Breast epithelium (tissue), 3 donors: ENCODE measurements around the gene MAN1A1.

Experiments
- POLR2A ChIP-seq: fragments of 450-650 bp; IDR thresholded peaks from one replicate; pipeline ENCODE4 v1.6.1; 2016; ENCODE audit warnings: antibody characterized with exemption, mild to moderate bottlenecking, moderate library complexity
- TF ChIP-seq, protein P1 (sequence below), 3 donors: fragments of 450-650 bp; IDR thresholded peaks; one replicate each; pipeline ENCODE4 v1.5.1; 2016 to 2017; ENCODE audit warnings: antibody characterized with exemption in 3 of 3, mild to moderate bottlenecking in 3 of 3, moderate library complexity in 3 of 3

DNA sequence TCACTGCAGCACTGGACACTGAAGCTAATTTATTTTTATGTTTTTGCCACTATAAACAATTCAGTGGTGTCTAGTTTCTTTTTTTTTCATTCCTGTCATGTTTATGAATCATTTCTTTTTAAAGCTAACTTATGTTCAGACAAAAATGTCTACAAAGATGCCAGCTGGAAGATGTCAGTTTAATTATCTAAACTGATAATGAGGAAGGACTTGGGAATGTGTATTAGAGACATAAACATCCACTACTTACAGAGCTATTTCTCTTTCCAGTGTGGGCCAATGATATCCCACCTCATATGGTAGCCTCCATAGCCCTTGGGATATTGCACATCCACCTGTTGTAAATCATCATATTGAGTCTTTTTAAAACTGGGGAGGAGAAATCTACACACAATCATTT lies 139.0 kb downstream of the MAN1A1 start:
- TF ChIP-seq, protein P1, sequence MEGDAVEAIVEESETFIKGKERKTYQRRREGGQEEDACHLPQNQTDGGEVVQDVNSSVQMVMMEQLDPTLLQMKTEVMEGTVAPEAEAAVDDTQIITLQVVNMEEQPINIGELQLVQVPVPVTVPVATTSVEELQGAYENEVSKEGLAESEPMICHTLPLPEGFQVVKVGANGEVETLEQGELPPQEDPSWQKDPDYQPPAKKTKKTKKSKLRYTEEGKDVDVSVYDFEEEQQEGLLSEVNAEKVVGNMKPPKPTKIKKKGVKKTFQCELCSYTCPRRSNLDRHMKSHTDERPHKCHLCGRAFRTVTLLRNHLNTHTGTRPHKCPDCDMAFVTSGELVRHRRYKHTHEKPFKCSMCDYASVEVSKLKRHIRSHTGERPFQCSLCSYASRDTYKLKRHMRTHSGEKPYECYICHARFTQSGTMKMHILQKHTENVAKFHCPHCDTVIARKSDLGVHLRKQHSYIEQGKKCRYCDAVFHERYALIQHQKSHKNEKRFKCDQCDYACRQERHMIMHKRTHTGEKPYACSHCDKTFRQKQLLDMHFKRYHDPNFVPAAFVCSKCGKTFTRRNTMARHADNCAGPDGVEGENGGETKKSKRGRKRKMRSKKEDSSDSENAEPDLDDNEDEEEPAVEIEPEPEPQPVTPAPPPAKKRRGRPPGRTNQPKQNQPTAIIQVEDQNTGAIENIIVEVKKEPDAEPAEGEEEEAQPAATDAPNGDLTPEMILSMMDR (IDR thresholded peaks at IDR 0.05), result no peak
- TF ChIP-seq POLR2A, result no peak
